SK-N-SH (cell line): ENCODE results near the gene CDH9. TPM values are rescaled to one million over a fixed set of nuclear protein-coding genes. Genes with fewer than 3 reads are reported as not detected.

ENCODE experiments used
- CTCF ChIA-PET: fragments of 300-600, 350-600 bp; formaldehyde crosslinking; extraction: SDS; loops from one replicate; lab custom pipeline; 2021; lab: Yijun Ruan, JAX
- POLR2A ChIA-PET: fragments of 350-600 bp; sonication (Branson Sonifier 250); formaldehyde crosslinking; extraction: SDS; loops from one replicate; lab custom pipeline; 2020; ENCODE audit warnings: antibody characterized with exemption, inconsistent platforms; lab: Yijun Ruan, JAX
- DNase-seq: peaks from one replicate; pipeline ENCODE4 v3.0.0; 2012
- H2AFZ ChIP-seq: fragments of 200-600 bp; sonication (generic); 2 replicates; pipeline ENCODE4 v1.8.1; 2016; ENCODE audit warnings: antibody characterized with exemption, mild to moderate bottlenecking, low read depth
- H3F3A ChIP-seq: fragments of 200-600 bp; sonication (generic); replicated peaks from 2 replicates; pipeline ENCODE3; 2016; ENCODE audit warnings: antibody characterized with exemption, mild to moderate bottlenecking; ENCODE audit not compliant: insufficient read depth
- H3K27ac ChIP-seq, 2 experiments: fragments of 200-500 bp in 1 of 2; fragments of 200-600 bp in 1 of 2; sonication (Bioruptor generic) in 1 of 2; sonication (generic), shearing (Covaris generic) in 1 of 2; 2 replicates each; pipeline versions ENCODE4 v1.5.1 to v1.6.1; 2014 to 2016; ENCODE audit warnings: low read depth in 2 of 2, inconsistent platforms in 1 of 2, low read length in 1 of 2, mild to moderate bottlenecking in 1 of 2, mixed read lengths in 1 of 2
- H3K27me3 ChIP-seq: fragments of 200-600 bp; sonication (generic), shearing (Covaris generic); 2 replicates; pipeline ENCODE4 v1.6.1; 2016; ENCODE audit warnings: mixed run types; ENCODE audit not compliant: insufficient read depth
- H3K36me3 ChIP-seq, 2 experiments: fragments of 200-500 bp in 1 of 2; fragments of 200-600 bp in 1 of 2; sonication (Bioruptor generic) in 1 of 2; sonication (generic) in 1 of 2; replicated peaks in 1 of 2; 2 replicates each; pipeline versions ENCODE3 to v1.5.1; 2014 to 2016; ENCODE audit warnings: low read length in 1 of 2, mild to moderate bottlenecking in 1 of 2; ENCODE audit not compliant: insufficient read depth in 2 of 2, control insufficient read depth in 1 of 2
- H3K4me1 ChIP-seq, 2 experiments: fragments of 200-500 bp in 1 of 2; fragments of 200-600 bp in 1 of 2; sonication (Bioruptor generic) in 1 of 2; sonication (generic), shearing (Covaris generic) in 1 of 2; 2 replicates each; pipeline versions ENCODE4 v1.5.1 to v1.6.1; 2014 to 2016; ENCODE audit warnings: low read depth in 1 of 2, low read length in 1 of 2, mixed run types in 1 of 2; ENCODE audit not compliant: insufficient read depth in 2 of 2, control insufficient read depth in 1 of 2
- H3K4me2 ChIP-seq: fragments of 200-600 bp; sonication (generic), shearing (Covaris generic); 2 replicates; pipeline ENCODE4 v1.6.1; 2017; ENCODE audit warnings: mixed run types
- H3K4me3 ChIP-seq, 2 experiments: fragments of 200-500 bp in 1 of 2; fragments of 200-600 bp in 1 of 2; sonication (Bioruptor generic) in 1 of 2; sonication (generic), shearing (Covaris generic) in 1 of 2; 2 replicates each; pipeline versions ENCODE4 v1.5.1 to v1.8.1; 2014 to 2016; ENCODE audit warnings: low read depth in 2 of 2, inconsistent platforms in 1 of 2, low read length in 1 of 2, mild to moderate bottlenecking in 1 of 2, mixed read lengths in 1 of 2, moderate library complexity in 1 of 2
- H3K79me2 ChIP-seq: fragments of 200-600 bp; sonication (generic); 2 replicates; pipeline ENCODE4 v1.8.1; 2017; ENCODE audit warnings: mild to moderate bottlenecking; ENCODE audit not compliant: insufficient read depth
- H3K9ac ChIP-seq: fragments of 200-600 bp; sonication (generic); 2 replicates; pipeline ENCODE4 v1.6.1; 2017; ENCODE audit warnings: mixed run types
- H3K9me2 ChIP-seq: fragments of 200-600 bp; sonication (generic); 2 replicates; pipeline ENCODE4 v1.6.1; 2017; ENCODE audit warnings: mixed run types
- H3K9me3 ChIP-seq: fragments of 200-600 bp; sonication (generic); 2 replicates; pipeline ENCODE4 v1.6.1; 2017; ENCODE audit warnings: mixed run types, mild to moderate bottlenecking, moderate library complexity
- H4K20me1 ChIP-seq: fragments of 200-600 bp; sonication (generic); 2 replicates; pipeline ENCODE4 v1.6.1; 2017; ENCODE audit warnings: mild to moderate bottlenecking, mixed run types; ENCODE audit not compliant: insufficient read depth
- EZH2phosphoT487 ChIP-seq: fragments of 200-600 bp; sonication (generic); IDR thresholded peaks from 2 replicates; pipeline ENCODE4 v1.6.1; 2017; ENCODE audit warnings: low read depth, mixed run types, mild to moderate bottlenecking, antibody characterized with exemption, moderate library complexity, borderline replicate concordance
- FOSL2 ChIP-seq: IDR thresholded peaks from 2 replicates; pipeline ENCODE4 v1.4.0; 2012; ENCODE audit warnings: low read depth, mild to moderate bottlenecking, moderate library complexity, borderline replicate concordance
- FOXM1 ChIP-seq: IDR thresholded peaks from 2 replicates; pipeline ENCODE4 v1.4.0; 2012; ENCODE audit warnings: low read depth, mild to moderate bottlenecking
- MEF2A ChIP-seq: IDR thresholded peaks from 2 replicates; pipeline ENCODE4 v1.4.0; 2012; ENCODE audit warnings: low read depth, borderline replicate concordance
- NFIC ChIP-seq: IDR thresholded peaks from 2 replicates; pipeline ENCODE4 v1.4.0; 2012; ENCODE audit warnings: borderline replicate concordance
- NRF1 ChIP-seq: IDR thresholded peaks from 2 replicates; pipeline ENCODE4 v1.6.1; 2012; ENCODE audit warnings: low read depth, mild to moderate bottlenecking, low read length
- SMC3 ChIP-seq: IDR thresholded peaks from 2 replicates; pipeline ENCODE4 v1.6.1; 2012; ENCODE audit warnings: low read depth, low read length, improper control_type of control experiment
- TCF12 ChIP-seq: IDR thresholded peaks from 2 replicates; pipeline ENCODE4 v1.4.0; 2012
- YY1 ChIP-seq: IDR thresholded peaks from 2 replicates; pipeline ENCODE4 v1.4.0; 2012; ENCODE audit warnings: low read depth, mild to moderate bottlenecking
- WGBS: methylation state at CpG from one replicate; pipeline ENCODE4 v1.1.6; 2017; ENCODE audit warnings: low lambda C conversion rate; 5-methylcytosine and 5-hydroxymethylcytosine counted together
- polyA plus RNA-seq, 3 experiments: library from polyadenylated mRNA; depleted of rRNA; stranded (reverse); fragments of >200 nt; gene quantifications; 2 replicates each; pipeline ENCODE4 v1.2.3, GENCODE V29; 2012
- TF ChIP-seq, protein P1 (sequence below): fragments of 200-600 bp; sonication (generic); IDR thresholded peaks from 2 replicates; pipeline ENCODE4 v1.6.1; 2017; ENCODE audit warnings: antibody characterized with exemption, mild to moderate bottlenecking, moderate library complexity
- TF ChIP-seq, protein P2 (sequence below): fragments of 150-350 bp; IDR thresholded peaks from 2 replicates; pipeline ENCODE4 v1.6.1; 2017; ENCODE audit warnings: antibody characterized with exemption, low read length, low read depth, borderline replicate concordance
- TF ChIP-seq, protein P3 (sequence below): IDR thresholded peaks from 2 replicates; pipeline ENCODE4 v1.4.0; 2012; ENCODE audit warnings: low read depth, borderline replicate concordance

Gene CDH9
- polyA plus RNA-seq, 1 of the 3 experiments (the other 2 are of a cell fraction) = not detected

DNA sequence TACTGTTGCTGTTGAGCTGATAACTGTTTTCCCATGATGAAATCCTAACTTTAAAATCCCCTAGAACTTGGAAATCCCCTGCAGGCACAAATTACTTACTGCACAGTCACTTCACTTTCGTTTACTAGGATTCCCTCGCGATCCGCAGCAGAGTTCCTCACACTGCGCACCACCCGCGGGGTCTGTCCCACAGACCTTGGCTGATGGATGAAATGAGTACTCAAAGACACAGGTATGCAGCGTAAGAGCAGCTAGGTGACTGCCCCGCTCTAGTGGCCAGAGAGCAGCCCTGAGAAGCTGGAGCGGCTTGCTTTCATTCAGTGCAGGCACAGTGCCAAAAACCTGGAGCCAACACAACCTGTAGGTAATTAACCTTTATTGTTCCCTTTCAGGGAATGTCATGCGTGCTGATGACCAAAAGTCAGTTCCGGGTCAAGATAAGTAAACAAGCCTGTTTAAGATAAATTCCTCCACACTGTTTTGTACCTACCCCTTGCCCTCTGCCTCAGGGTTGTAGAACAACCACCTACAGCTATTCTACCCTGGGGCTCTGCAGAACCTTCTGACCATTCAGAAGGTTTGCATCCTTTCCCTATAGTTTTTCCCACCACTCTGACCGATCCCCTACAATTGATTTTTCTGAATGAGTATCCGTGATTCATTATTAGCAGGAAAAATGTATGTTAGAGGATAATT lies 191.2 kb downstream of the CDH9 start:
- Histone ChIP-seq H3K27me3 (no peaks in the 10 kb centered on the region), H3K4me2 (peak overlapping the region; percentile 87), H4K20me1 (no peaks in the 10 kb centered on the region), H3K4me1 (no peaks in the 10 kb centered on the region; a peak in 1 of 4 replicates), H3K27ac (no peak overlapping the region), H3K9ac (no peak overlapping the region), H3F3A (no peaks in the 10 kb centered on the region), H3K36me3 (no peaks in the 10 kb centered on the region), H2AFZ (peak overlapping the region; percentile 46; the same call in 1 of the 2 replicates), H3K9me2 (no peaks in the 10 kb centered on the region), H3K79me2 (no peaks in the 10 kb centered on the region), H3K9me3 (no peaks in the 10 kb centered on the region), H3K4me3 (peak overlapping the region; percentile 37 to 60; a peak in 3 of 4 replicates)
- POLR2A ChIA-PET = no interaction called here
- WGBS = 2% methylated on average over 13 of the region's 14 CpGs
- TF ChIP-seq, protein P1, sequence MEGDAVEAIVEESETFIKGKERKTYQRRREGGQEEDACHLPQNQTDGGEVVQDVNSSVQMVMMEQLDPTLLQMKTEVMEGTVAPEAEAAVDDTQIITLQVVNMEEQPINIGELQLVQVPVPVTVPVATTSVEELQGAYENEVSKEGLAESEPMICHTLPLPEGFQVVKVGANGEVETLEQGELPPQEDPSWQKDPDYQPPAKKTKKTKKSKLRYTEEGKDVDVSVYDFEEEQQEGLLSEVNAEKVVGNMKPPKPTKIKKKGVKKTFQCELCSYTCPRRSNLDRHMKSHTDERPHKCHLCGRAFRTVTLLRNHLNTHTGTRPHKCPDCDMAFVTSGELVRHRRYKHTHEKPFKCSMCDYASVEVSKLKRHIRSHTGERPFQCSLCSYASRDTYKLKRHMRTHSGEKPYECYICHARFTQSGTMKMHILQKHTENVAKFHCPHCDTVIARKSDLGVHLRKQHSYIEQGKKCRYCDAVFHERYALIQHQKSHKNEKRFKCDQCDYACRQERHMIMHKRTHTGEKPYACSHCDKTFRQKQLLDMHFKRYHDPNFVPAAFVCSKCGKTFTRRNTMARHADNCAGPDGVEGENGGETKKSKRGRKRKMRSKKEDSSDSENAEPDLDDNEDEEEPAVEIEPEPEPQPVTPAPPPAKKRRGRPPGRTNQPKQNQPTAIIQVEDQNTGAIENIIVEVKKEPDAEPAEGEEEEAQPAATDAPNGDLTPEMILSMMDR = peak; percentile 15; the same call in 1 of the 2 replicates
- TF ChIP-seq NFIC = 0 out of 2 replicates have a peak, but pooled peaks have one; percentile 9
- TF ChIP-seq, protein P2, sequence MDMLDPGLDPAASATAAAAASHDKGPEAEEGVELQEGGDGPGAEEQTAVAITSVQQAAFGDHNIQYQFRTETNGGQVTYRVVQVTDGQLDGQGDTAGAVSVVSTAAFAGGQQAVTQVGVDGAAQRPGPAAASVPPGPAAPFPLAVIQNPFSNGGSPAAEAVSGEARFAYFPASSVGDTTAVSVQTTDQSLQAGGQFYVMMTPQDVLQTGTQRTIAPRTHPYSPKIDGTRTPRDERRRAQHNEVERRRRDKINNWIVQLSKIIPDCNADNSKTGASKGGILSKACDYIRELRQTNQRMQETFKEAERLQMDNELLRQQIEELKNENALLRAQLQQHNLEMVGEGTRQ = no peak
- CTCF ChIA-PET = no interaction called here
- DNase-seq = no peak

DNA sequence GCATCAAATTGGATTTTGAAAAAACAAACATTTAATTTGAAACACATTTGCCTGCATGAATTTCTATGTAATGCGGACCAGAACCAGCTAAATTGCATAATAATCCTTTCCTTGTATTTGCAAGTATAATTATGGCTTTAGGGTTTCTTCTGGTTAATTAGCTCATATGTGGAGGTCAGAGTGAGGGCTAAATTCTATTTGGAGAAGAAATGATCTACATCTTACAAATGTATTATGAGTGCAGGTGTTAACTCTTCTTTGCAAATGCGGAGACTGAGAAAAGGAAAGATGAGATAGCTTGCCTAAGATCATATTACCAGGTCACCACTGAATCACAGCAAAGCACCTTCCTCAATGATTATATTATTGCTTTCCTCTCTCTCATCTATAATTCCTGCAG lies 194.7 kb downstream of the CDH9 start:
- WGBS = 24% methylated on average over 2 of the region's 2 CpGs
- POLR2A ChIA-PET = no interaction called here
- H3K9me2 ChIP-seq = no peaks in the 10 kb centered on the region

More for the DNA sequence above, 194.7 kb downstream of the CDH9 start:
- H3K9me3 ChIP-seq = no peaks in the 10 kb centered on the region
- no peak overlapping the region for H3K27ac ChIP-seq
- H3K79me2 ChIP-seq = no peaks in the 10 kb centered on the region
- H3K4me2 ChIP-seq = no peak overlapping the region
- H3K27me3 ChIP-seq = no peaks in the 10 kb centered on the region
- H4K20me1 ChIP-seq = no peaks in the 10 kb centered on the region
- H2AFZ ChIP-seq = no peak overlapping the region
- H3F3A ChIP-seq = no peaks in the 10 kb centered on the region
- TF ChIP-seq NRF1 (no peak), MEF2A (no peak), YY1 (no peak), FOXM1 (no peak), SMC3 (no peak), EZH2phosphoT487 (no peak), TCF12 (no peak), FOSL2 (no peak)
- TF ChIP-seq, protein P2 = no peak
- TF ChIP-seq, protein P3, sequence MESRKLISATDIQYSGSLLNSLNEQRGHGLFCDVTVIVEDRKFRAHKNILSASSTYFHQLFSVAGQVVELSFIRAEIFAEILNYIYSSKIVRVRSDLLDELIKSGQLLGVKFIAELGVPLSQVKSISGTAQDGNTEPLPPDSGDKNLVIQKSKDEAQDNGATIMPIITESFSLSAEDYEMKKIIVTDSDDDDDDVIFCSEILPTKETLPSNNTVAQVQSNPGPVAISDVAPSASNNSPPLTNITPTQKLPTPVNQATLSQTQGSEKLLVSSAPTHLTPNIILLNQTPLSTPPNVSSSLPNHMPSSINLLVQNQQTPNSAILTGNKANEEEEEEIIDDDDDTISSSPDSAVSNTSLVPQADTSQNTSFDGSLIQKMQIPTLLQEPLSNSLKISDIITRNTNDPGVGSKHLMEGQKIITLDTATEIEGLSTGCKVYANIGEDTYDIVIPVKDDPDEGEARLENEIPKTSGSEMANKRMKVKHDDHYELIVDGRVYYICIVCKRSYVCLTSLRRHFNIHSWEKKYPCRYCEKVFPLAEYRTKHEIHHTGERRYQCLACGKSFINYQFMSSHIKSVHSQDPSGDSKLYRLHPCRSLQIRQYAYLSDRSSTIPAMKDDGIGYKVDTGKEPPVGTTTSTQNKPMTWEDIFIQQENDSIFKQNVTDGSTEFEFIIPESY = no peak
- TF ChIP-seq, protein P1 = no peak
- CTCF ChIA-PET = interaction anchor here (1.0 kb wide), 1 partner anchor 11 kb away, joined by 3 read pairs; no protein-coding TSS in a partner anchor
- no peaks in the 10 kb centered on the region; a peak in 1 of 4 replicates for H3K4me1 ChIP-seq
- DNase-seq = no peak
- H3K4me3 ChIP-seq = no peak overlapping the region
- H3K36me3 ChIP-seq = no peaks in the 10 kb centered on the region
- no peak overlapping the region for H3K9ac ChIP-seq
